GM23338 (cell line): ENCODE results near the gene CMKLR1. TPM values are rescaled to one million over a fixed set of nuclear protein-coding genes. Genes with fewer than 3 reads are reported as not detected.

ENCODE experiments used
- ATAC-seq: fragments of 200-7000 bp; cut with Tn5 transposase; 3 replicates; pipeline ENCODE4 v1.9.1; 2020
- DNase-seq: peaks from one replicate; pipeline ENCODE4 v3.0.0-alpha.2; 2015; ENCODE audit warnings: low spot score
- H2AFZ ChIP-seq: fragments of 200-600 bp; sonication (generic); 2 replicates; pipeline ENCODE4 v1.8.0; 2016; ENCODE audit warnings: antibody characterized with exemption, mild to moderate bottlenecking, moderate library complexity
- H3F3A ChIP-seq: fragments of 200-600 bp; sonication (generic); replicated peaks from 2 replicates; pipeline ENCODE4 v1.8.0; 2017; ENCODE audit warnings: antibody characterized with exemption, mixed run types, low read depth
- H3K27ac ChIP-seq: fragments of 200-600 bp; sonication (generic); 2 replicates; pipeline ENCODE4 v1.6.1; 2016; ENCODE audit warnings: low read depth
- H3K27me3 ChIP-seq: fragments of 200-600 bp; sonication (generic); 2 replicates; pipeline ENCODE4 v1.8.0; 2016; ENCODE audit warnings: mild to moderate bottlenecking, mixed run types, moderate library complexity; ENCODE audit not compliant: insufficient read depth
- H3K36me3 ChIP-seq: fragments of 200-600 bp; sonication (generic); 2 replicates; pipeline ENCODE4 v1.8.0; 2016; ENCODE audit warnings: mild to moderate bottlenecking; ENCODE audit not compliant: insufficient read depth
- H3K4me1 ChIP-seq: fragments of 200-600 bp; sonication (generic); 2 replicates; pipeline ENCODE4 v1.8.0; 2016; ENCODE audit warnings: mild to moderate bottlenecking, moderate library complexity; ENCODE audit not compliant: insufficient read depth
- H3K4me2 ChIP-seq: fragments of 200-600 bp; sonication (generic); 2 replicates; pipeline ENCODE4 v1.7.1; 2017; ENCODE audit warnings: mixed run types
- H3K4me3 ChIP-seq: fragments of 200-600 bp; sonication (generic); 2 replicates; pipeline ENCODE4 v1.6.1; 2016; ENCODE audit warnings: mixed run types
- H3K79me2 ChIP-seq: fragments of 200-600 bp; sonication (generic); replicated peaks from 2 replicates; pipeline ENCODE4 v1.8.0; 2017; ENCODE audit warnings: mild to moderate bottlenecking; ENCODE audit not compliant: insufficient read depth
- H3K9me2 ChIP-seq: fragments of 200-600 bp; sonication (generic); 2 replicates; pipeline ENCODE4 v1.8.0; 2017; ENCODE audit not compliant: insufficient read depth
- H4K20me1 ChIP-seq: fragments of 200-600 bp; sonication (generic); replicated peaks from 2 replicates; pipeline ENCODE4 v1.8.0; 2017; ENCODE audit warnings: mild to moderate bottlenecking; ENCODE audit not compliant: insufficient read depth
- H3K27ac Mint-ChIP-seq: 2 replicates; pipeline ENCODE4 v1.8.0; 2020; ENCODE audit warnings: inconsistent platforms, mild to moderate bottlenecking, moderate library complexity, mixed read lengths
- H3K27me3 Mint-ChIP-seq: 3 replicates; pipeline ENCODE4 v1.8.0; 2022; ENCODE audit warnings: low read depth, mild to moderate bottlenecking, moderate library complexity, mixed read lengths, inconsistent platforms; ENCODE audit not compliant: insufficient read depth, poor library complexity
- H3K36me3 Mint-ChIP-seq: 3 replicates; pipeline ENCODE4 v1.8.0; 2021; ENCODE audit warnings: low read depth, mild to moderate bottlenecking, inconsistent platforms, moderate library complexity, mixed read lengths
- H3K4me1 Mint-ChIP-seq: 3 replicates; pipeline ENCODE4 v1.8.0; 2020; ENCODE audit warnings: mild to moderate bottlenecking, inconsistent platforms, mixed read lengths
- H3K4me3 Mint-ChIP-seq: 3 replicates; pipeline ENCODE4 v1.8.0; 2021; ENCODE audit warnings: moderate library complexity, mild to moderate bottlenecking, inconsistent platforms, mixed read lengths
- H3K9me3 Mint-ChIP-seq: 3 replicates; pipeline ENCODE4 v1.8.0; 2020; ENCODE audit warnings: moderate library complexity, mild to moderate bottlenecking, inconsistent platforms, mixed read lengths
- CREB1 ChIP-seq: fragments of 250-450 bp; sonication (Bioruptor Pico); IDR thresholded peaks from 2 replicates; pipeline ENCODE4 v1.5.0; 2020; ENCODE audit warnings: low read depth, mild to moderate bottlenecking, moderate library complexity
- ETS1 ChIP-seq: IDR thresholded peaks from 2 replicates; pipeline ENCODE4 v1.6.1; 2016; ENCODE audit warnings: antibody characterized with exemption
- EZH2 ChIP-seq: fragments of 200-600 bp; sonication (generic); IDR thresholded peaks from one replicate; pipeline ENCODE4 v1.8.0; 2017; ENCODE audit warnings: antibody characterized with exemption, mild to moderate bottlenecking, low read depth; ENCODE audit not compliant: unreplicated experiment
- EZH2phosphoT487 ChIP-seq: fragments of 200-600 bp; sonication (generic); IDR thresholded peaks from one replicate; pipeline ENCODE4 v1.8.1; 2018; ENCODE audit warnings: antibody characterized with exemption; ENCODE audit not compliant: unreplicated experiment
- JUNB ChIP-seq: IDR thresholded peaks from one replicate; pipeline ENCODE4 v1.6.1; 2016; ENCODE audit warnings: antibody characterized with exemption; ENCODE audit not compliant: unreplicated experiment
- STAT1 ChIP-seq: IDR thresholded peaks from one replicate; pipeline ENCODE4 v1.6.1; 2016; ENCODE audit warnings: antibody characterized with exemption; ENCODE audit not compliant: unreplicated experiment
- ZNF114 ChIP-seq: fragments of 250-450 bp; sonication (Bioruptor Pico); IDR thresholded peaks from 2 replicates; pipeline ENCODE4 v1.5.0; 2020; ENCODE audit warnings: mild to moderate bottlenecking, moderate library complexity
- ZNF331 ChIP-seq: fragments of 250-450 bp; sonication (Bioruptor Pico); IDR thresholded peaks from 2 replicates; pipeline ENCODE4 v1.5.0; 2020; ENCODE audit warnings: low read depth, mild to moderate bottlenecking, moderate library complexity
- ZNF462 ChIP-seq: fragments of 250-450 bp; sonication (Bioruptor Pico); IDR thresholded peaks from 2 replicates; pipeline ENCODE4 v1.5.0; 2020; ENCODE audit warnings: mild to moderate bottlenecking, moderate library complexity
- polyA plus RNA-seq: library from polyadenylated mRNA; unstranded; fragments of >200 nt; fragmentation: Nextera tagmentation; extraction: Ambion mirVana; gene quantifications from 2 replicates; pipeline ENCODE4 v1.2.1, GENCODE V29; 2016
- total RNA-seq: library from RNA; depleted of rRNA; stranded (reverse); fragments of >200 nt; shearing (Covaris generic); gene quantifications from 2 replicates; pipeline ENCODE4 v1.2.3, GENCODE V29; 2014
- TF ChIP-seq, protein P1 (sequence below): IDR thresholded peaks from one replicate; pipeline ENCODE4 v1.6.1; 2018; ENCODE audit warnings: antibody characterized with exemption; ENCODE audit not compliant: unreplicated experiment

Gene CMKLR1
- total and polyA plus RNA-seq, 2 experiments from 2014 or later: 0.40 to 2.6 TPM

- DNase-seq (no peak), ATAC-seq (no peak)
- H3K4me1 ChIP-seq: peaks cover 22% of the 10 kb centered on the region
- no peak overlapping the region for H3K27ac ChIP-seq
- H3K4me2 ChIP-seq: no peak overlapping the region
- Mint-ChIP-seq H3K4me3 (no peak overlapping the region), H3K27me3 (peaks cover 2% of the 10 kb centered on the region), H3K27ac (no peak overlapping the region), H3K36me3 (no peaks in the 10 kb centered on the region), H3K4me1 (peaks cover 44% of the 10 kb centered on the region), H3K9me3 (no peaks in the 10 kb centered on the region; the same call in 2 of the 3 replicates)
- no peaks in the 10 kb centered on the region for H3K9me2 ChIP-seq
- H3K36me3 ChIP-seq: no peaks in the 10 kb centered on the region
- H3K4me3 ChIP-seq: no peak overlapping the region
- no peaks in the 10 kb centered on the region for H4K20me1 ChIP-seq
- no peaks in the 10 kb centered on the region for H3K79me2 ChIP-seq
- H3K27me3 ChIP-seq: no peaks in the 10 kb centered on the region
- no peak overlapping the region for H2AFZ ChIP-seq
- TF ChIP-seq ZNF114 (no peak), ZNF331 (no peak), ETS1 (no peak), CREB1 (CRISPR knock-in tag) (no peak)
- no peaks in the 10 kb centered on the region for H3F3A ChIP-seq
These were observed 33.6 kb downstream of the CMKLR1 start for GRCh38 chr12:108305520-108305919.

DNA sequence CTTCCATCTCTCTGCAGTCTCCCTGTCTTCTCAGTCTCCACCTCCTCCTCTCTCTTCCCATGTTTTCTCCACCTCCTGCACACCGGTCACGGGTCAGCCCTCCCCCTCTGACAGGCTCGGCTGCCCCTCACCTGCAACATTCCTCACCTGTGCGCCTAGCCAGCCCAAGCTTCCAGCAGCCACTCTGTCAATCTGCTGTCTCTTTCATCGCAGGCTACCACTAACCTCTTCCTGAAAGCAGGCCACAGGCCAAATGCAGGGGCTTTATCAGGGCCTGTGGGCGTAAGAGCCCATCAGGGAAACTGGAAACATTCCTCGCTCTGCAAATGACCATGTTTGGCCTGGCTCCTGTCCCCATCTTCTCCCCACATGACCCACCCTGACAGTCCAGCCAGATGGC, 34.5 kb downstream of the CMKLR1 start:
- H3K27ac ChIP-seq: no peak overlapping the region
- Mint-ChIP-seq H3K36me3 (no peaks in the 10 kb centered on the region), H3K9me3 (no peaks in the 10 kb centered on the region; the same call in 2 of the 3 replicates), H3K4me1 (peaks cover 44% of the 10 kb centered on the region), H3K27ac (no peak overlapping the region; the same call in 1 of the 2 replicates), H3K27me3 (peaks cover 2% of the 10 kb centered on the region), H3K4me3 (no peak overlapping the region)
- no peak overlapping the region for H3K4me3 ChIP-seq
- peaks cover 22% of the 10 kb centered on the region for H3K4me1 ChIP-seq
- H3K4me2 ChIP-seq: peak overlapping the region; percentile 38; the same call in 1 of the 2 replicates
- H3K9me2 ChIP-seq: no peaks in the 10 kb centered on the region
- peak; percentile 60 for DNase-seq
- no peaks in the 10 kb centered on the region for H3F3A ChIP-seq
- peak; percentile 71 for ATAC-seq
- no peaks in the 10 kb centered on the region for H3K36me3 ChIP-seq
- no peak overlapping the region for H2AFZ ChIP-seq
- H4K20me1 ChIP-seq: no peaks in the 10 kb centered on the region
- H3K27me3 ChIP-seq: no peaks in the 10 kb centered on the region
- H3K79me2 ChIP-seq: no peaks in the 10 kb centered on the region
- TF ChIP-seq STAT1: no peak
- TF ChIP-seq EZH2phosphoT487: no peak
- no peak for TF ChIP-seq ZNF114
- TF ChIP-seq, protein P1, sequence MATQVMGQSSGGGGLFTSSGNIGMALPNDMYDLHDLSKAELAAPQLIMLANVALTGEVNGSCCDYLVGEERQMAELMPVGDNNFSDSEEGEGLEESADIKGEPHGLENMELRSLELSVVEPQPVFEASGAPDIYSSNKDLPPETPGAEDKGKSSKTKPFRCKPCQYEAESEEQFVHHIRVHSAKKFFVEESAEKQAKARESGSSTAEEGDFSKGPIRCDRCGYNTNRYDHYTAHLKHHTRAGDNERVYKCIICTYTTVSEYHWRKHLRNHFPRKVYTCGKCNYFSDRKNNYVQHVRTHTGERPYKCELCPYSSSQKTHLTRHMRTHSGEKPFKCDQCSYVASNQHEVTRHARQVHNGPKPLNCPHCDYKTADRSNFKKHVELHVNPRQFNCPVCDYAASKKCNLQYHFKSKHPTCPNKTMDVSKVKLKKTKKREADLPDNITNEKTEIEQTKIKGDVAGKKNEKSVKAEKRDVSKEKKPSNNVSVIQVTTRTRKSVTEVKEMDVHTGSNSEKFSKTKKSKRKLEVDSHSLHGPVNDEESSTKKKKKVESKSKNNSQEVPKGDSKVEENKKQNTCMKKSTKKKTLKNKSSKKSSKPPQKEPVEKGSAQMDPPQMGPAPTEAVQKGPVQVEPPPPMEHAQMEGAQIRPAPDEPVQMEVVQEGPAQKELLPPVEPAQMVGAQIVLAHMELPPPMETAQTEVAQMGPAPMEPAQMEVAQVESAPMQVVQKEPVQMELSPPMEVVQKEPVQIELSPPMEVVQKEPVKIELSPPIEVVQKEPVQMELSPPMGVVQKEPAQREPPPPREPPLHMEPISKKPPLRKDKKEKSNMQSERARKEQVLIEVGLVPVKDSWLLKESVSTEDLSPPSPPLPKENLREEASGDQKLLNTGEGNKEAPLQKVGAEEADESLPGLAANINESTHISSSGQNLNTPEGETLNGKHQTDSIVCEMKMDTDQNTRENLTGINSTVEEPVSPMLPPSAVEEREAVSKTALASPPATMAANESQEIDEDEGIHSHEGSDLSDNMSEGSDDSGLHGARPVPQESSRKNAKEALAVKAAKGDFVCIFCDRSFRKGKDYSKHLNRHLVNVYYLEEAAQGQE: no peak
- TF ChIP-seq CREB1 (CRISPR knock-in tag): no peak
- TF ChIP-seq ZNF462 (CRISPR knock-in tag): no peak
- TF ChIP-seq JUNB: no peak
- no peak for TF ChIP-seq EZH2
